Skeletal muscle cell (primary cell): ENCODE measurements around the gene KEAP1.
"Not testable (repeated sequence)": the region's sequence is repeated elsewhere in the genome, so short reads cannot be mapped to it uniquely, and the experiment has no call there.

Experiments used
- DNase-seq: peaks from one replicate; pipeline ENCODE4 v3.0.0-alpha.2; 2010; ENCODE audit warnings: low read depth
- H3K4me3 ChIP-seq: 2 replicates; pipeline ENCODE4 v1.5.1; 2011; ENCODE audit warnings: low read depth, mild to moderate bottlenecking, control low read depth, low read length, moderate library complexity

The KEAP1 gene

DNA sequence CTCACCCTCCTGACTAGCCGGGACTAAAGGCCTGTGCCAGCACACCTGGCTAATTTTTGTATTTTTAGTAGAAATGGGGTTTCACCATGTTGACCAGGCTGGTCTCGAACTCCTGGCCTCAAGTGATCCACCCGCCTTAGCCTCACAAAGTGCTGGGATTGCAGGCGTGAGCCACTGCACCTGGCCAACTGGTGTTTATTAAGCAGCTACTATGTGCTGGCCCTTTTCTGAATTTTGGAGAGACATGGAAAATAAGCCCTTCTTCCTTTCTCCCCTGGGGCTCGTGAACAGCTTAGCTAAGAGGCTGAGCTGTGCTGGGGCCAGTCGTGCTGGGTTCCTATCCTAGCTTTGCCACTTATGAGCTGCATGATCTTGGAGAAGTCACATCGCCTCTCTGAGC lies 44.4 kb downstream of the KEAP1 start:
- H3K4me3 ChIP-seq, DNase-seq: not testable (repeated sequence)

DNA sequence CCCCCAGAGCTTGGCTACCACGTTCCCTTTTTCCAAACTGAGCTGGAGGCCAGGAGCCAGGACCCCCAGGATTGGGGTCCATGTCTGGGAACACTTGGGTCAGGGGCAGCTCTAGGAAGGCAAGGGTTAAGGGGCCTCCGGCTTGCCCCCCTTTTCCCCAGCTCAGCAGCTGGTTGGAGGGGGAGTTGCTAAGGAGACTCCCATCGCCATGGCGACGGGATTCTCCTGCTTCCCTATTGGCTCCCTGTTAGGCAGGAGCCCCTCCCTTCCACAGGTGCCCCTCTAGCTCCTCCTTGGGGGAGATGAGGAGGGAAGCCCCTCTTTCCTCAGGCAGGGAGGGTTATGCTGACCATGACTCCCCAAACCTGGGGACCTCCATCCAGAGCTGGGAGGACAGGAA lies 48.9 kb downstream of the KEAP1 start:
- DNase-seq: no peak
- H3K4me3 ChIP-seq: no peak overlapping the region

DNA sequence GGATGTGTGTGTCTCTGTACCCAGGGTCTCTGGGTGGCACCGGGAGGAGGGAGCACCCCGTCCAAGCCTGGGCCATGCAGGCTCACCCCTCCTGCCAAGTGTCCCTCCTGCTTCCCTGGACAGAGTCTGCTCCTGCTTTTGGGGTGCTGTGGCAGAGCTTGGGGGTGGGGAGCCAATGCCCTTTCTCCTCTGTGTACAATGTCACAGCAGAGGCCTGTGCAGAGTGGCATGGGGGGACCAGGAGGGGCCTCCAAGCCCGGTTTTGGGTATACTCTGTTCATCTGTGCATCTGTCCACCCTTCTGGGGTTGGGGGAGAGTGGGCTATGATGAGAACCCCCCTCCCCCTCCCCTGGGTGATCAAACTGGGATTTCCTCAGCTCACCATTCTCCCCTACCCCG lies 49.3 kb downstream of the KEAP1 start:
- DNase-seq: no peak
- no peak overlapping the region for H3K4me3 ChIP-seq

DNA sequence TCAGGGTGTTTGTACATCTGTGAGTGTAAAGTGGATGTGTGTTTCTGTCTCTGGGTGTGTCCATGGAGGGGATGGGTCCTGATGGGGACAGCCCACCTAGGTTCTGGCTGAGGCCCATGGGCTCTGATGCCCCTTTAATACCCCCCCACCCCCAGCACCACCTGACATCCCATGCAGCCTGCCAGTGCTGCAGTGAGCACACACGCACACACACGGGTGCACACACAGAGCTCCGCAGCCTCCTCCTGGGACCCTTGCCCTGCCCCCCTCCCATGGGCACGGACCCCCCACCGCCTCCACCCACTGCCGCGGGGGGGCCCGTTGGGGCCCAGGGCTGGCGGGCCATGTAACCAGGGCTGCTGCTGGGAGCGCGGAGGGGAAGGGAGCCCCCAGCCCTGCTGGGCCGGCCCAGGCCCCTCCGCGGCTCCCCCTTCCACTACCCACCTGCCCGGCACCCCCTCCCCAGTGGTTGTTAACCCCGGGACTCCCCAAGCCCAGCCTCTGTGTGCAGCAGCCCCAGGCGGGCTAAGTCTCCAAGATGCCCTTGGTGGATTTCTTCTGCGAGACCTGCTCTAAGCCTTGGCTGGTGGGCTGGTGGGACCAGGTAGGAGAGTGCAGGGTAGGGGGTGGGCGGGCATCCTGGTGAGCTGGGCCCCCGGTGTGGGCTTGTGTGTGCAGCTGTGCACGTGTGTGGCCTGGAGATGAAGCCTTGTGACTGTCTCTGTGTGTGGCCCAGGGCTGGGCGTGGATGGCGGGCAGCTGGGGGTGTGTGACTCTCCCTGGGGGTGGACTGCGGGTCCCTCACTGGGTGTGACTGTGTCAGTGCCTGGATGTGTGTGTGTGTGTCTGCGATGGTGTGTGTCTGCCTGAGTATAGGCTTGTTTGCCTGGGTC lies 50.2 kb downstream of the KEAP1 start:
- DNase-seq: no peak
- H3K4me3 ChIP-seq: no peak overlapping the region

DNA sequence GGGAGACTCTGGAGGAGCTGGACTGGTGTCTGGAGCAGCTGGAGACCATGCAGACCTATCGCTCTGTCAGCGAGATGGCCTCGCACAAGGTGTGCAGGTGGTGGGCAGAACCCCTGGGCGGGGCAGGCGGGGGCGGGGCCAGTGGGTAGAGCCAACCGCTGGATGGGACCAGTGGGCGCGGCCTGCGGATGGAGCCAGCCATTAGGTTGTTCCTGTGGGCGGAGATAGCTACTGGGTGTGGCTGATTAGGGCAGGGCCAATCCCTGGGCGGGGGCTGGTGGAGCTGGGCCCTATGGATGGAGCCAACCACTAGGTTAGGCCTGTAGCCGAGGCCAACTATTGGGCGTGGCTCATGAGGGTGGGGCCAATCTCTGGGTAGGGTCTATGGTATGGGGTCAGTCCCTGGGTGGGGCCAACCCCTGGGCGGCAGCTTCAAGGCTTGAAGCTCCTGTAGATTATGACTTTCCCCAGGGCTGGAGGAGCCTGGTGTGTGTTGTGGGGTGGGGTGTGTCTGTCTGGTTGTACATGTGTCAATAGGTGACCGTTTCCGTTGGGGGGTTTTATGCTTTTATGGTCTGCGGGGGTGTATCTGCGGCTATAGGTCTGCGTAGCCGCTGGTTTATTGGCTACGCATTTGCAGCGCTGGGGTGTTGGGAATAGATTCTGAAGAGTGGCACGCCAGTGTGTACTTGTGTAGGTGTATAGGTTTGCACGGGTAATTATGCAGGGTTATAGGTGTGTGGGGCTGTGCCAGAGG lies 52.1 kb downstream of the KEAP1 start:
- no peak for DNase-seq
- H3K4me3 ChIP-seq: no peak overlapping the region

DNA sequence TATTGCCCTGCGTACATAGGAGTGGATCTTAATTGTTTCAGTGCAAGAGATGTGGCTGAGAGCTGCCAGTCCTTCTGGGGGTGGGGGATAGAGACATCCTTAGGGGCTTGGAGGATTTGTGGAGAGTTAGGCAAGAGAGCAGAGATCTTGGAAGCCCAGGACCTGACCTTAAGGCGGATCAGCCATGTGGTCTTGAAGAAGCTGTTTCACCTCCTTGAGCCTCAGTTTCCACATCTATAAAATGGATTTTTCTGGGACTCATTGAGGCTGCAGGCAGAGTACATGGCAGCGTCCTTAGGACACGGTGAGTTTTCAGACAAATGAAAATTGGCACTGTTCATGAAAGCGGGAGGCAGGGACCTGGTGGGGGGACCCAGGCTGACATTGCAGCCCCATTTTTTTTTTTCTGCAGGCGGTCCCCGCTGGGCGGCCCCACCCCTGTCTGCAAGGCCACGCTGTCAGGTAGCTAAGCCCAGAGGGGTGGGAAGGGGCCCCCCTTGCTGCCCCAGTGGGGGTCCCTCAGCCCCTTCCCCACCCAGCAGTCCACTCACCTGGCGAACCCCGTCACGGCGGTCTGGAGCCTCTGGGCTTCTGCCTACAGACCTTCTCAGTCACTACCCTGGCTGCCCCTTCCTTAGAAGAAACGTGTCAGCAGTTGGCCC lies 52.8 kb downstream of the KEAP1 start:
- DNase-seq: no peak
- no peak overlapping the region for H3K4me3 ChIP-seq

DNA sequence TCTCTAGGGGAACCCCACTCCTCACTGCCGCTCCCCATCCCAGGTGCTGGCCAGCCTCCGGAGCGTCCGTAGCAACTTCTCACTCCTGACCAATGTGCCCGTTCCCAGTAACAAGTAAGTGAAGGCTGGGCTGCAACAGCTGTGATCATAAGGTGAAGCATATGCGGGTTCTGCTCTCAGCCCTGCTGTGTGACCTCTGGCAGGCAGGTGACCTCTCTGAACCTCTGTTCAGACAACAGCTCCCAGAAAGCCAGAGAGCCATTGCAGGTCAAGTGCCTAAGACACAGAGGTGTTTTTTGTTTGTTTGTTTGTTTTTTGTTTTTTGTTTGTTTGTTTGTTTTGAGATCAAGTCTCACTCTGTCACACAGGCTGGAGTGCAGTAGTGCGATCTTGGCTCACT lies 54.1 kb downstream of the KEAP1 start:
- no peak overlapping the region for H3K4me3 ChIP-seq
- DNase-seq: no peak

DNA sequence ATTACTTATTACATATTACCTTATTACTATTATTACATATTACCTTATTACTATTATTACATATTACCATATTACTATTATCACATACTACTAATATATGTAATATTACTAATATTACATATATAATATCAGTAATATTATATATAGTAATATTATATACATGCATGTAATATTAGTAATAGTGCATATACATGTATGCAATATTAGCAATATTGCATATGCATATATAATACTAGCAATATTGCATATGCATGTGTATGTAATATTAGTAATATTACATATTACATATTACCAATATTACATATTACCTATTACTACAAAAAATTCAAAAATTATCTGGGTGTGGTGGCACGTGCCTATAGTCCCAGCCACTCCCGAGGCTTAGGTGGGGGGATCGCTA lies 60.5 kb downstream of the KEAP1 start:
- no peak overlapping the region for H3K4me3 ChIP-seq
- no peak for DNase-seq

DNA sequence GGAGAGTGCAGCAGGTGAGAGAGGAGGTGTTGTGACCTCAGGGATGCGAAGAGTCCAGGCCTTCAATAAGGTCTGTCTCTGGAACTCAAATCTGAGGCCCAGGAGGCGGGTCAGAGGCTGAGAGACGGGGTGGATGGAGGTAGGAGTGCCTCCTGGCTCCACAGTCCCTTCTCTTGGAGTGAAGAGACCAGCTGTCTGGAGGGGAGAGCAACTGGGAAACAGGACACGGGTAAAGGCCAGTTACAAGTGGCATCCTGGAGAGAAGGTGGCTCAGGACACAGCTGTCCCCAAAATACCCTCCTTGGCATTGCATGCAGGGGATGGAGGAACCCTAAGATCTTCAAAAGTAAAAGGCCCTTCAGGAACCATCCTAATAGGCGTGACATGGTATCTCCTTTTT lies 63.6 kb downstream of the KEAP1 start:
- DNase-seq: no peak
- no peak overlapping the region for H3K4me3 ChIP-seq
